ENCODE data around the gene SLC8B1. TPM values are rescaled to one million over a fixed set of nuclear protein-coding genes. Genes with fewer than 3 reads are reported as not detected.

SLC8B1 gene
- total and polyA plus RNA-seq, 9 of the 15 experiments (the other 6 are each of a cell fraction or from before 2014, with no cell fraction given) = 0.86 to 34.1 (median 18.5) TPM

DNA sequence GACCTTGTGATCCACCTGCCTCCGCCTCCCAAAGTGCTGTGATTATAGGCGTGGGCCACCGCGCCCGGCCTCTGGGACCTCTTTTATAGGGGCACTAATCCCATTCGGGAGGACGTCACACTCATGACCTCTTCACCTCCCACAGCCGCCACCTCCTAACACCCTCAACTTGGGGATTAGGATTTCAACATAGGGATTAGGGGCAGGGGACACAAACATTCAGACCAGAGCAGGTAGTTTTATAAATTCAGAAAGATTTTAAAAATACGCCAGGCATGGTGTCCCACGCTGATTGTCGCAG, 64.2 kb downstream of the SLC8B1 start:
- no peaks in the 10 kb centered on the region for H3K9me1 ChIP-seq (ENCODE audit: control insufficient read depth, insufficient read depth, low read length)
- no peaks in the 10 kb centered on the region for H3K27me3 ChIP-seq (ENCODE audit: control insufficient read depth in 2 of 2, insufficient read depth in 2 of 2, low read length in 2 of 2)
- H4K20me1 ChIP-seq (replicated peaks; ENCODE audit: control insufficient read depth, insufficient read depth, low read length) = no peaks in the 10 kb centered on the region
- H3K79me2 ChIP-seq (ENCODE audit: control insufficient read depth, insufficient read depth, low read length) = no peaks in the 10 kb centered on the region
- 94% methylated on average over 11 of the region's 11 CpGs for WGBS (ENCODE audit: insufficient coverage, low coverage, missing lambda C conversion rate)
- FAIRE-seq (no peak), ATAC-seq (no peak), DNase-seq (ENCODE audit: extremely low read depth in 1 of 4, low spot score in 3 of 4) (no peak)
- no TSS peak for BruUV-seq (replicated peaks)
- CTCF ChIA-PET (ENCODE audit: low intra/inter-chr PET ratio) = no interaction called here
- peaks cover 13 to 16% of the 10 kb centered on the region in 2 experiments for H3K4me1 ChIP-seq (replicated peaks in 1 of 2; ENCODE audit: control insufficient read depth in 2 of 2, insufficient read depth in 2 of 2, low read length in 2 of 2)
- H3K36me3 ChIP-seq (ENCODE audit: control insufficient read depth, insufficient read depth, low read length) = peaks cover 51% of the 10 kb centered on the region; the same call in 2 of the 3 replicates
- POLR2A ChIA-PET = interaction anchor here (0.7 to 2.2 kb wide), 3 partner anchors 9 to 109 kb away, joined by 3 to 5 read pairs (median 3); no protein-coding TSS in a partner anchor
- no peak overlapping the region for H3K9ac ChIP-seq (ENCODE audit: insufficient read depth in 1 of 2, low read depth in 2 of 2, low read length in 2 of 2)
- no peaks in the 10 kb centered on the region for H3K9me3 ChIP-seq (replicated peaks; ENCODE audit: control insufficient read depth, insufficient read depth, low read depth, low read length)
- no peak overlapping the region for H3K4me2 ChIP-seq (ENCODE audit: insufficient read depth, low read length)
- intact Hi-C loops (cut with micrococcal nuclease) (no loop called here), in situ Hi-C loops (cut with MboI) (no loop called here)
- H3K4me3 ChIP-seq = no peak overlapping the region
- TF ChIP-seq, protein P1, sequence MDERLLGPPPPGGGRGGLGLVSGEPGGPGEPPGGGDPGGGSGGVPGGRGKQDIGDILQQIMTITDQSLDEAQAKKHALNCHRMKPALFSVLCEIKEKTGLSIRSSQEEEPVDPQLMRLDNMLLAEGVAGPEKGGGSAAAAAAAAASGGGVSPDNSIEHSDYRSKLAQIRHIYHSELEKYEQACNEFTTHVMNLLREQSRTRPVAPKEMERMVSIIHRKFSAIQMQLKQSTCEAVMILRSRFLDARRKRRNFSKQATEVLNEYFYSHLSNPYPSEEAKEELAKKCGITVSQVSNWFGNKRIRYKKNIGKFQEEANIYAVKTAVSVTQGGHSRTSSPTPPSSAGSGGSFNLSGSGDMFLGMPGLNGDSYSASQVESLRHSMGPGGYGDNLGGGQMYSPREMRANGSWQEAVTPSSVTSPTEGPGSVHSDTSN (CRISPR knock-in tag; IDR thresholded peaks at IDR 0.05; ENCODE audit: low read depth) = no peak
- TF ChIP-seq, protein P1 (tag; conservative IDR thresholded peaks at IDR 0.05; ENCODE audit: low read depth) = no peak
- TF ChIP-seq IRF9 (tag; IDR thresholded peaks at IDR 0.05) (no peak), STAT5A (IDR thresholded peaks at IDR 0.05; ENCODE audit: borderline replicate concordance, low read length) (no peak)
- H3K27ac ChIP-seq (ENCODE audit: extremely low read depth, low read depth, low read length) = no peak overlapping the region
- H2AFZ ChIP-seq (ENCODE audit: low read depth, low read length) = no peak overlapping the region

All from K562 (cell line).